H1 (cell line): ENCODE measurements around the gene PLCB4. TPM values are rescaled to one million over a fixed set of nuclear protein-coding genes. Genes with fewer than 3 reads are reported as not detected.

Experiments used
- CTCF ChIA-PET: fragments of 300-600 bp; sonication (Branson Sonifier 250); formaldehyde crosslinking; loops from one replicate; lab custom pipeline; 2021; ENCODE audit not compliant: partially characterized antibody; lab: Charles Lee
- POLR2A ChIA-PET: fragments of 300-600 bp; sonication (Branson Sonifier 250); formaldehyde crosslinking; loops from one replicate; lab custom pipeline; 2021; ENCODE audit warnings: inconsistent platforms; ENCODE audit not compliant: partially characterized antibody; lab: Charles Lee
- DNase-seq, 2 experiments: peaks; one replicate each; pipeline versions ENCODE4 v3.0.0 to v3.0.0-alpha.2; 2010 to 2022; ENCODE audit warnings: low spot score in 2 of 2, low read depth in 1 of 2, mixed read lengths in 1 of 2
- FAIRE-seq: peaks from 2 replicates; lab custom pipeline; 2011; peaks lifted over from hg19 to GRCh38; lab: Jason Lieb, UNC
- H2AFZ ChIP-seq: 2 replicates; pipeline ENCODE4 v1.8.1; 2012; ENCODE audit warnings: low read length, inconsistent platforms
- H2AK5ac ChIP-seq: 2 replicates; pipeline ENCODE4 v1.6.1; 2013; ENCODE audit warnings: low read depth, low read length
- H2BK120ac ChIP-seq: replicated peaks from 2 replicates; pipeline ENCODE3; 2013; ENCODE audit warnings: low read depth, low read length, inconsistent platforms
- H2BK12ac ChIP-seq: 2 replicates; pipeline ENCODE4 v1.6.1; 2013; ENCODE audit warnings: low read depth, low read length
- H2BK15ac ChIP-seq: 2 replicates; pipeline ENCODE4 v1.6.1; 2013; ENCODE audit warnings: low read length
- H2BK20ac ChIP-seq: 2 replicates; pipeline ENCODE4 v1.6.1; 2013; ENCODE audit warnings: low read length
- H2BK5ac ChIP-seq: 2 replicates; pipeline ENCODE4 v1.6.1; 2013; ENCODE audit warnings: low read depth, low read length
- H3K14ac ChIP-seq: 2 replicates; pipeline ENCODE4 v1.6.1; 2013; ENCODE audit warnings: inconsistent platforms; ENCODE audit not compliant: insufficient read length
- H3K18ac ChIP-seq: 2 replicates; pipeline ENCODE4 v1.6.1; 2013; ENCODE audit warnings: low read length; ENCODE audit errors: extremely low read depth
- H3K23ac ChIP-seq: 2 replicates; pipeline ENCODE4 v1.6.1; 2013; ENCODE audit warnings: inconsistent platforms; ENCODE audit not compliant: insufficient read length
- H3K23me2 ChIP-seq: 2 replicates; pipeline ENCODE4 v1.6.1; 2013; ENCODE audit warnings: low read depth, low read length
- H3K27ac ChIP-seq: 2 replicates; pipeline ENCODE4 v1.6.1; 2011; ENCODE audit warnings: low read depth, low read length, inconsistent platforms
- H3K27me3 ChIP-seq, 4 experiments: replicated peaks in 1 of 4; 1 replicate in 1 of 4; 2 replicates in 3 of 4; pipeline versions ENCODE4 v1.6.1 to v1.8.1; 2011 to 2013; ENCODE audit warnings: low read length in 3 of 4, mild to moderate bottlenecking in 3 of 4, inconsistent platforms in 2 of 4, mixed read lengths in 2 of 4, moderate library complexity in 1 of 4; ENCODE audit not compliant: control insufficient read depth in 3 of 4, insufficient read depth in 3 of 4; ENCODE audit errors: extremely low read depth in 1 of 4
- H3K36me3 ChIP-seq, 4 experiments: 2 replicates each; pipeline versions ENCODE4 v1.6.1 to v1.8.1; 2011 to 2013; ENCODE audit warnings: mild to moderate bottlenecking in 4 of 4, low read length in 3 of 4, moderate library complexity in 2 of 4, control low read depth in 1 of 4, inconsistent platforms in 1 of 4; ENCODE audit not compliant: insufficient read depth in 4 of 4, control insufficient read depth in 2 of 4
- H3K4ac ChIP-seq: replicated peaks from 2 replicates; pipeline ENCODE3; 2013; ENCODE audit warnings: low read length, low read depth, mixed read lengths, inconsistent platforms; ENCODE audit not compliant: insufficient read length
- H3K4me1 ChIP-seq, 4 experiments: replicated peaks in 1 of 4; 1 replicate in 1 of 4; 2 replicates in 3 of 4; pipeline versions ENCODE4 v1.6.1 to v1.8.1; 2011 to 2013; ENCODE audit warnings: low read length in 3 of 4, inconsistent platforms in 2 of 4, mixed read lengths in 1 of 4; ENCODE audit not compliant: insufficient read depth in 4 of 4, control insufficient read depth in 3 of 4
- H3K4me2 ChIP-seq, 2 experiments: 2 replicates each; pipeline versions ENCODE4 v1.6.1 to v1.8.1; 2011 to 2013; ENCODE audit warnings: low read depth in 2 of 2, low read length in 2 of 2, control low read depth in 1 of 2, inconsistent platforms in 1 of 2, mild to moderate bottlenecking in 1 of 2; ENCODE audit not compliant: insufficient read depth in 1 of 2
- H3K4me3 ChIP-seq, 4 experiments: fragments of 200-600, 300-600 bp in 1 of 4; sonication (generic), shearing (Covaris generic), sonication (Bioruptor Twin) in 1 of 4; 2 replicates each; pipeline versions ENCODE4 v1.5.1 to v1.8.1; 2011 to 2016; ENCODE audit warnings: low read length in 4 of 4, low read depth in 3 of 4, control low read depth in 2 of 4, inconsistent platforms in 2 of 4, mild to moderate bottlenecking in 2 of 4, mixed read lengths in 1 of 4, moderate library complexity in 1 of 4; ENCODE audit not compliant: insufficient read depth in 2 of 4; ENCODE audit errors: extremely low read depth in 1 of 4
- H3K56ac ChIP-seq: replicated peaks from 2 replicates; pipeline ENCODE3; 2013; ENCODE audit warnings: low read depth, mild to moderate bottlenecking, mixed read lengths, low read length, inconsistent platforms; ENCODE audit not compliant: insufficient read length
- H3K79me1 ChIP-seq: 2 replicates; pipeline ENCODE4 v1.6.1; 2013; ENCODE audit warnings: low read depth, low read length, control low read depth
- H3K79me2 ChIP-seq, 2 experiments: 2 replicates each; pipeline versions ENCODE4 v1.6.1 to v1.8.1; 2012 to 2013; ENCODE audit warnings: low read length in 2 of 2, mild to moderate bottlenecking in 2 of 2, inconsistent platforms in 1 of 2; ENCODE audit not compliant: insufficient read depth in 2 of 2, control insufficient read depth in 1 of 2
- H3K9ac ChIP-seq, 4 experiments: replicated peaks in 1 of 4; 1 replicate in 1 of 4; 2 replicates in 3 of 4; pipeline versions ENCODE4 v1.6.1 to v1.8.1; 2011 to 2013; ENCODE audit warnings: low read depth in 3 of 4, low read length in 3 of 4, control low read depth in 2 of 4, mild to moderate bottlenecking in 2 of 4, moderate library complexity in 2 of 4, inconsistent platforms in 1 of 4; ENCODE audit errors: extremely low read depth in 1 of 4
- H3K9me3 ChIP-seq, 2 experiments: 2 replicates each; pipeline versions ENCODE4 v1.6.1 to v1.8.1; 2012 to 2013; ENCODE audit warnings: mild to moderate bottlenecking in 2 of 2, moderate library complexity in 2 of 2, control low read depth in 1 of 2, inconsistent platforms in 1 of 2, low read depth in 1 of 2, low read length in 1 of 2, mixed read lengths in 1 of 2; ENCODE audit not compliant: insufficient read depth in 2 of 2
- H4K20me1 ChIP-seq, 2 experiments: replicated peaks in 1 of 2; 2 replicates each; pipeline versions ENCODE3 to v1.8.1; 2011 to 2013; ENCODE audit warnings: inconsistent platforms in 2 of 2, low read length in 2 of 2, mild to moderate bottlenecking in 1 of 2; ENCODE audit not compliant: insufficient read depth in 2 of 2, control insufficient read depth in 1 of 2
- H4K5ac ChIP-seq: 2 replicates; pipeline ENCODE4 v1.6.1; 2013; ENCODE audit warnings: low read length, low read depth, mixed read lengths, inconsistent platforms; ENCODE audit not compliant: insufficient read length
- H4K8ac ChIP-seq: 2 replicates; pipeline ENCODE4 v1.8.0; 2013; ENCODE audit warnings: mild to moderate bottlenecking, moderate library complexity, low read length, inconsistent platforms; ENCODE audit not compliant: insufficient read depth; ENCODE audit errors: extremely low read depth
- H4K91ac ChIP-seq: replicated peaks from 2 replicates; pipeline ENCODE3; 2013; ENCODE audit warnings: low read length, mixed read lengths, inconsistent platforms; ENCODE audit not compliant: insufficient read length
- CBX8 ChIP-seq: fragments of 300-800, 300-1000 bp; sonication (generic); IDR thresholded peaks from 2 replicates; pipeline ENCODE4 v1.7.1; 2016; ENCODE audit warnings: low read depth, low read length, borderline replicate concordance
- EZH2 ChIP-seq: fragments of 200-600 bp; sonication (generic); IDR thresholded peaks from 2 replicates; pipeline ENCODE4 v1.7.1; 2012; ENCODE audit warnings: low read depth, mild to moderate bottlenecking, moderate library complexity, low read length, inconsistent platforms; ENCODE audit not compliant: severe bottlenecking
- HDAC2 ChIP-seq, 2 experiments: fragments of 300-600 bp in 1 of 2; sonication (generic) in 1 of 2; IDR thresholded peaks; 2 replicates each; pipeline ENCODE4 v1.6.1; 2011 to 2012; ENCODE audit warnings: low read depth in 2 of 2, low read length in 2 of 2, mild to moderate bottlenecking in 2 of 2, moderate library complexity in 2 of 2, borderline replicate concordance in 1 of 2, inconsistent platforms in 1 of 2
- HDAC6 ChIP-seq: IDR thresholded peaks from one replicate; pipeline ENCODE4 v1.7.1; 2012; ENCODE audit warnings: low read depth, mild to moderate bottlenecking, inconsistent platforms, low read length, moderate library complexity
- KDM4A ChIP-seq: IDR thresholded peaks from one replicate; pipeline ENCODE4 v1.7.1; 2012; ENCODE audit warnings: low read depth, mild to moderate bottlenecking, moderate library complexity, low read length, inconsistent platforms; ENCODE audit not compliant: severe bottlenecking
- RNF2 ChIP-seq: fragments of 200-900, 300-1000 bp; sonication (generic); IDR thresholded peaks from 2 replicates; pipeline ENCODE4 v1.7.1; 2016; ENCODE audit warnings: borderline replicate concordance, low read depth, mild to moderate bottlenecking, antibody characterized with exemption, low read length; ENCODE audit not compliant: poor library complexity, severe bottlenecking; ENCODE audit errors: missing control alignments
- SUZ12 ChIP-seq: fragments of 200-600 bp; sonication (generic); IDR thresholded peaks from 2 replicates; pipeline ENCODE4 v1.6.1; 2012; ENCODE audit warnings: mild to moderate bottlenecking, inconsistent platforms, low read length, moderate library complexity, mixed read lengths
- TAF7 ChIP-seq: optimal IDR thresholded peaks from 2 replicates; pipeline ENCODE3; 2011; ENCODE audit warnings: low read depth, mild to moderate bottlenecking, inconsistent platforms, low read length, moderate library complexity, borderline replicate concordance
- USF2 ChIP-seq: IDR thresholded peaks from 2 replicates; pipeline ENCODE4 v1.6.1; 2011; ENCODE audit warnings: low read length, improper control_type of control experiment
- WGBS, 2 experiments: shearing (Covaris generic) in 1 of 2; methylation state at CpG; one replicate each; pipeline versions ENCODE4 v1.1.6 to v1.1.7; 2013 to 2015; ENCODE audit warnings: low lambda C conversion rate in 2 of 2, mixed read lengths in 2 of 2, inconsistent platforms in 1 of 2, low coverage in 1 of 2, missing lambda C conversion rate in 1 of 2; ENCODE audit not compliant: insufficient replicate concordance in 2 of 2, insufficient coverage in 1 of 2, insufficient read length in 1 of 2; ENCODE audit errors: extremely low coverage in 1 of 2, missing lambda C conversion rate in 1 of 2; 5-methylcytosine and 5-hydroxymethylcytosine counted together
- polyA plus RNA-seq, 7 experiments: library from polyadenylated mRNA; depleted of rRNA in 3 of 7; stranded (reverse) in 5 of 7; unstranded in 2 of 7; fragments of >200 nt in 5 of 7; fragments of 200-250 nt in 2 of 7; gene quantifications; 1 replicate in 5 of 7; 2 replicates in 1 of 7; 4 replicates in 1 of 7; pipeline versions ENCODE4 v1.2.1 to v1.2.3, GENCODE V29; 2011 to 2013; ENCODE audit warnings: missing spikeins in 2 of 7, mixed read lengths in 2 of 7
- total RNA-seq: library from RNA; stranded (reverse); fragmentation: NEBNext Ultra II Directional; extraction: Animal tissue kit (Norgen Biotek cat#: 25700); gene quantifications from 2 replicates; pipeline ENCODE4 v1.2.1, GENCODE V29; 2021

The PLCB4 gene
- total and polyA plus RNA-seq, 2 of the 8 experiments (the other 6 are each of a cell fraction or from before 2014, with no cell fraction given), result 3.2 to 14.1 TPM

DNA sequence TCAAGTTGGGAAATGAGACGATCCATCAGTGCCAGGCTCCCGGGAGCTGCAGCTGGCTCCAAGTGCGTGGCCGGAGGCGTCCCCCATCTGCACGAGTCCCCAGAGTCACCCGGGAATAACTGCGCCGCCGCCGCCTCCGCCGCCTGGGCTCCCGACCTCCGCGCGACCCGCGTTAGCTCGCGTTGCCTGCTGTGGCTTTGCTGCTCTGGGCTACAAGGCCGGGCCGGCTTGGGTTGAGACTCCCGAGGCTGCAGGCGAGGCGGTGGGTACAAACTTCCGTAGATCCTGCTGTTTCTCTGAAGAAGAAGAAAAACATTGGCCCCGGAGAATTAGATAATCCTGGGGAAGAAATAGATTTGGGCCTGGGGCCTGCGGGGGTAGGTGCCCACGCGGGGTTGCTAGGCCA lies 438.1 kb downstream of the PLCB4 start:
- H3K4me3 ChIP-seq, result peak overlapping the region in 3 of 4 experiments; percentile 23 to 55 (median 35); a peak in 6 of 8 replicates
- no peak overlapping the region for H2AFZ ChIP-seq
- no peak overlapping the region for H4K91ac ChIP-seq
- peaks cover 3 to 25% (median 15%) of the 10 kb centered on the region in 4 experiments for H3K4me1 ChIP-seq
- H3K9me3 ChIP-seq, result no peaks in the 10 kb centered on the region
- H2BK20ac ChIP-seq, result no peak overlapping the region
- H4K8ac ChIP-seq, result no peak overlapping the region
- ChIA-PET POLR2A (no interaction called here), CTCF (interaction anchor here (0.6 to 7.8 kb wide), 5 partner anchors 11 to 111 kb away, joined by 3 to 79 read pairs (median 32); partner anchors contain the start of gene LAMP5)
- H3K79me2 ChIP-seq, result no peaks in the 10 kb centered on the region
- H3K18ac ChIP-seq, result no peak overlapping the region
- H3K9ac ChIP-seq, result no peak overlapping the region
- no peak overlapping the region for H2BK12ac ChIP-seq
- H3K27me3 ChIP-seq, result peaks cover 56 to 76% (median 73%) of the 10 kb centered on the region in 4 experiments
- DNase-seq (peak in 1 of 2 experiments; percentile 67), FAIRE-seq (no peak)
- no peak overlapping the region for H3K14ac ChIP-seq
- H2AK5ac ChIP-seq, result no peak overlapping the region
- peaks cover 7% of the 10 kb centered on the region; the same call in 1 of the 2 replicates for H3K23me2 ChIP-seq
- WGBS, 2 experiments, result 2% methylated on average over 31 of the region's 31 CpGs; no CpG with 5 or more reads in 1 of the 2 experiments
- H3K4me2 ChIP-seq, result peak overlapping the region; percentile 80 to 82
- H3K4ac ChIP-seq, result no peak overlapping the region
- H2BK5ac ChIP-seq, result no peak overlapping the region
- no peak overlapping the region for H2BK15ac ChIP-seq
- H3K36me3 ChIP-seq, result no peaks in the 10 kb centered on the region
- no peak overlapping the region for H3K27ac ChIP-seq
- TF ChIP-seq SUZ12 (peak; percentile 79), HDAC2 (IDR thresholded peaks at IDR 0.05; ENCODE audit: borderline replicate concordance in 1 of 2, low read depth in 2 of 2, low read length in 2 of 2) (no peak), EZH2 (peak; percentile 84), RNF2 (peak; percentile 44), TAF7 (no peak), KDM4A (peak; percentile 17), USF2 (no peak), HDAC6 (no peak), CBX8 (0 out of 2 replicates have a peak, but pooled peaks have one; percentile 27)
- no peak overlapping the region for H4K5ac ChIP-seq
- no peak overlapping the region for H2BK120ac ChIP-seq
- H4K20me1 ChIP-seq, result peaks cover 0 to 5% of the 10 kb centered on the region in 2 experiments
- H3K79me1 ChIP-seq, result no peaks in the 10 kb centered on the region
- H3K56ac ChIP-seq, result no peak overlapping the region
- H3K23ac ChIP-seq, result no peak overlapping the region
